ENCODE results near the gene EPS8L2.

DNA sequence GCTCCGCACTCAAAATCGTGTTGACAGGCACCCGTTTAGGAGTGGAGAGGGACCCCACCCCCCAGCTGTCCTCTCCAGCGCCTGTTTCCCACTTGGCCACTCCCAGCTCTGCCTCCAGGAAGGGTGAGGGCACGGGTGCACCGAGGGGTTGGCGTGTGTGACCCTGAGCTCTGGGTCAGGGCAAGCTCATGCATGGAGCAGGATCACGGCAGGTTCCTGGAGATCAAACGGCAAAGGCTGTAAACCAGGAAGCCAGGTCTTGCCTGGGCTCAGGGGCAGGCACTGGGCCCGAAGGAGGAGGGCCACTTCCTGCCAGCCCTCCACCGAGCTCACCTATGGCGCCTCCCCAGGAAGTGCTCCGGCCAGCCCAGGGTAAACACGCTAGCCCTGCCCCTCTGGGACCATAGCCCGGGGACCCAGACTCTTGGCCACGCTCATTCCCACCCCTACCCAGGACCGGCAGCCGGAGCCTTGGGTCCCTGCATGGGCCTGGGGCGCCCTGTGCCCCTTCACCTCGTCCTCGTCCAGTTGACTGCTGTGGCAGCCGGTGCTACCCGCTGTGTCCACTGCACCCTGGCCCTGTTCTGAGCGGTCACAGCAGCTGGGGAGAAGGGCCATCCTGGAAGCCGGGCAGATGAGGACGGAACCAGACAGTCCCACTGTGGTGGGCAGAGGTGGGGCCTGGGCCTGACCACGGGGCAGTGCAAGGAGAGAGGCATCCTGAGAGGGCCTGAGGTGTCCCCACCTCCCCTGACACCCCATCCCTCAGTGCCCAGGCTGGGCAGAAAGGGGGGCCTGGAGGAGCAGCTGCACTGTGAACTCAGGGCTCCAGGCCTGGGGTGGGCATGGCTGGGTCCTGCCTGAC lies 1.0 kb upstream of the EPS8L2 start:
- TF ChIP-seq, protein P1, sequence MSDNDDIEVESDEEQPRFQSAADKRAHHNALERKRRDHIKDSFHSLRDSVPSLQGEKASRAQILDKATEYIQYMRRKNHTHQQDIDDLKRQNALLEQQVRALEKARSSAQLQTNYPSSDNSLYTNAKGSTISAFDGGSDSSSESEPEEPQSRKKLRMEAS (IDR thresholded peaks at IDR 0.05), result no peak
- no peak for TF ChIP-seq TEAD4 (IDR thresholded peaks at IDR 0.05; ENCODE audit: low read depth, low read length)
- TF ChIP-seq, protein P2, sequence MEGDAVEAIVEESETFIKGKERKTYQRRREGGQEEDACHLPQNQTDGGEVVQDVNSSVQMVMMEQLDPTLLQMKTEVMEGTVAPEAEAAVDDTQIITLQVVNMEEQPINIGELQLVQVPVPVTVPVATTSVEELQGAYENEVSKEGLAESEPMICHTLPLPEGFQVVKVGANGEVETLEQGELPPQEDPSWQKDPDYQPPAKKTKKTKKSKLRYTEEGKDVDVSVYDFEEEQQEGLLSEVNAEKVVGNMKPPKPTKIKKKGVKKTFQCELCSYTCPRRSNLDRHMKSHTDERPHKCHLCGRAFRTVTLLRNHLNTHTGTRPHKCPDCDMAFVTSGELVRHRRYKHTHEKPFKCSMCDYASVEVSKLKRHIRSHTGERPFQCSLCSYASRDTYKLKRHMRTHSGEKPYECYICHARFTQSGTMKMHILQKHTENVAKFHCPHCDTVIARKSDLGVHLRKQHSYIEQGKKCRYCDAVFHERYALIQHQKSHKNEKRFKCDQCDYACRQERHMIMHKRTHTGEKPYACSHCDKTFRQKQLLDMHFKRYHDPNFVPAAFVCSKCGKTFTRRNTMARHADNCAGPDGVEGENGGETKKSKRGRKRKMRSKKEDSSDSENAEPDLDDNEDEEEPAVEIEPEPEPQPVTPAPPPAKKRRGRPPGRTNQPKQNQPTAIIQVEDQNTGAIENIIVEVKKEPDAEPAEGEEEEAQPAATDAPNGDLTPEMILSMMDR (IDR thresholded peaks at IDR 0.05; ENCODE audit: control extremely low read depth in 1 of 3, insufficient read depth in 1 of 3, low read depth in 1 of 3, low read length in 3 of 3), result no peak
- TF ChIP-seq GTF2F1 (IDR thresholded peaks at IDR 0.05; ENCODE audit: borderline replicate concordance, low read depth, low read length), result no peak
- TF ChIP-seq JUN (IDR thresholded peaks at IDR 0.05; ENCODE audit: low read depth, low read length), result no peak
- TF ChIP-seq EZH2 (IDR thresholded peaks at IDR 0.05; ENCODE audit: low read depth, low read length, severe bottlenecking), result no peak
- TF ChIP-seq FOSL1 (IDR thresholded peaks at IDR 0.05; ENCODE audit: insufficient read depth, low read depth, low read length), result no peak
- no peak for TF ChIP-seq EP300 (IDR thresholded peaks at IDR 0.05; ENCODE audit: borderline replicate concordance in 1 of 2, low read depth in 2 of 2, low read length in 2 of 2)
- TF ChIP-seq POLR2A (IDR thresholded peaks at IDR 0.05; ENCODE audit: control extremely low read depth in 1 of 2, low read depth in 2 of 2, low read length in 2 of 2), result no peak
- no peak for TF ChIP-seq POLR2AphosphoS5 (IDR thresholded peaks at IDR 0.05; ENCODE audit: low read depth, low read length)
- no peak for TF ChIP-seq SP1 (IDR thresholded peaks at IDR 0.05; ENCODE audit: low read depth, low read length)
- TF ChIP-seq CHD1 (IDR thresholded peaks at IDR 0.05; ENCODE audit: low read depth, low read length), result no peak
- no peak for TF ChIP-seq SRF (IDR thresholded peaks at IDR 0.05; ENCODE audit: low read depth, low read length)

Measured in H1 (cell line).